ENCODE results near the gene ABRACL. TPM values are rescaled to one million over a fixed set of nuclear protein-coding genes. Genes with fewer than 3 reads are reported as not detected.

The ABRACL gene
- total RNA-seq, 1 donor from 2014 or later, result 66.0 TPM

DNA sequence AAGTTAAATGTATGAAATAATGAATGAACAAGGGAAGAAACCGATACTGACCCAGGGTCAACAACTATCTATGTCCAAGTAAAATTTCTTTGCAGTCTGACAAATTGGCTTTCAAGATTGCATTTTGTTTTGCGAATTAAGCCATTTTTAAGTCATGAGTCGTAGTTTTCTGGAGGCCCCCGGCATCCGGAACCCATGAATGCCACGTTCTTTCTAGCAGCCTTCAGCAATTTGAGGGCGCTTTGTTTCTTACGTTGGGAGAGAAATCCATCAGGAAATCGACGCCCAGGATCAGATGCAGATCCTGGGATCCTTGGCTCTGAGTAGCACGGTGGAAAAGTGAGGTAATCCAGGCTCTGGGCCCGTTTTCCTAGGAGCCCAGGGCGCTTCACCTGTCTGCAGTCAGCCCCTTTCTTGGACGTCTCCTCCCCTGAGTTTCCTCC, 309 bp upstream of the ABRACL start:
- Mint-ChIP-seq H3K36me3 (ENCODE audit: low read depth, unreplicated experiment) (no peaks in the 10 kb centered on the region), H3K27ac (ENCODE audit: unreplicated experiment) (peak overlapping the region; percentile 83), H3K9me3 (ENCODE audit: unreplicated experiment) (no peaks in the 10 kb centered on the region), H3K27me3 (ENCODE audit: low read depth, unreplicated experiment) (no peaks in the 10 kb centered on the region), H3K4me1 (ENCODE audit: low read depth, unreplicated experiment) (peaks cover 10% of the 10 kb centered on the region), H3K4me3 (ENCODE audit: unreplicated experiment) (peak overlapping the region; percentile 92)
- no peaks in the 10 kb centered on the region for H3K27me3 ChIP-seq (ENCODE audit: insufficient read depth, low read length)
- H3K4me1 ChIP-seq (ENCODE audit: insufficient read depth, low read length), result peaks cover 8% of the 10 kb centered on the region
- peak overlapping the region; percentile 75 for H3K27ac ChIP-seq (ENCODE audit: low read depth, low read length)
- FAIRE-seq, result no peak
- H4K20me1 ChIP-seq (ENCODE audit: insufficient read depth, low read length), result peaks cover 20% of the 10 kb centered on the region
- H3K4me2 ChIP-seq (ENCODE audit: low read length), result peak overlapping the region; percentile 92
- DNase-seq (ENCODE audit: low read depth), result no peak
- peaks cover 45% of the 10 kb centered on the region for H3K79me2 ChIP-seq (ENCODE audit: insufficient read depth, low read length)
- peak overlapping the region; percentile 81 for H3K4me3 ChIP-seq (ENCODE audit: insufficient read depth, low read depth, low read length)
- H2AFZ ChIP-seq (ENCODE audit: low read depth, low read length), result peak overlapping the region; percentile 89
- no peaks in the 10 kb centered on the region for H3K36me3 ChIP-seq (ENCODE audit: insufficient read depth, low read length)
- TF ChIP-seq, protein P1, sequence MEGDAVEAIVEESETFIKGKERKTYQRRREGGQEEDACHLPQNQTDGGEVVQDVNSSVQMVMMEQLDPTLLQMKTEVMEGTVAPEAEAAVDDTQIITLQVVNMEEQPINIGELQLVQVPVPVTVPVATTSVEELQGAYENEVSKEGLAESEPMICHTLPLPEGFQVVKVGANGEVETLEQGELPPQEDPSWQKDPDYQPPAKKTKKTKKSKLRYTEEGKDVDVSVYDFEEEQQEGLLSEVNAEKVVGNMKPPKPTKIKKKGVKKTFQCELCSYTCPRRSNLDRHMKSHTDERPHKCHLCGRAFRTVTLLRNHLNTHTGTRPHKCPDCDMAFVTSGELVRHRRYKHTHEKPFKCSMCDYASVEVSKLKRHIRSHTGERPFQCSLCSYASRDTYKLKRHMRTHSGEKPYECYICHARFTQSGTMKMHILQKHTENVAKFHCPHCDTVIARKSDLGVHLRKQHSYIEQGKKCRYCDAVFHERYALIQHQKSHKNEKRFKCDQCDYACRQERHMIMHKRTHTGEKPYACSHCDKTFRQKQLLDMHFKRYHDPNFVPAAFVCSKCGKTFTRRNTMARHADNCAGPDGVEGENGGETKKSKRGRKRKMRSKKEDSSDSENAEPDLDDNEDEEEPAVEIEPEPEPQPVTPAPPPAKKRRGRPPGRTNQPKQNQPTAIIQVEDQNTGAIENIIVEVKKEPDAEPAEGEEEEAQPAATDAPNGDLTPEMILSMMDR (IDR thresholded peaks at IDR 0.05; ENCODE audit: insufficient read depth, low read depth, low read length), result no peak
- TF ChIP-seq EZH2 (IDR thresholded peaks at IDR 0.05; ENCODE audit: insufficient read depth, low read length), result no peak
- H3K9ac ChIP-seq (ENCODE audit: low read length), result peak overlapping the region; percentile 94
- no peaks in the 10 kb centered on the region for H3K9me3 ChIP-seq (ENCODE audit: insufficient read depth, low read depth, low read length)

DNA sequence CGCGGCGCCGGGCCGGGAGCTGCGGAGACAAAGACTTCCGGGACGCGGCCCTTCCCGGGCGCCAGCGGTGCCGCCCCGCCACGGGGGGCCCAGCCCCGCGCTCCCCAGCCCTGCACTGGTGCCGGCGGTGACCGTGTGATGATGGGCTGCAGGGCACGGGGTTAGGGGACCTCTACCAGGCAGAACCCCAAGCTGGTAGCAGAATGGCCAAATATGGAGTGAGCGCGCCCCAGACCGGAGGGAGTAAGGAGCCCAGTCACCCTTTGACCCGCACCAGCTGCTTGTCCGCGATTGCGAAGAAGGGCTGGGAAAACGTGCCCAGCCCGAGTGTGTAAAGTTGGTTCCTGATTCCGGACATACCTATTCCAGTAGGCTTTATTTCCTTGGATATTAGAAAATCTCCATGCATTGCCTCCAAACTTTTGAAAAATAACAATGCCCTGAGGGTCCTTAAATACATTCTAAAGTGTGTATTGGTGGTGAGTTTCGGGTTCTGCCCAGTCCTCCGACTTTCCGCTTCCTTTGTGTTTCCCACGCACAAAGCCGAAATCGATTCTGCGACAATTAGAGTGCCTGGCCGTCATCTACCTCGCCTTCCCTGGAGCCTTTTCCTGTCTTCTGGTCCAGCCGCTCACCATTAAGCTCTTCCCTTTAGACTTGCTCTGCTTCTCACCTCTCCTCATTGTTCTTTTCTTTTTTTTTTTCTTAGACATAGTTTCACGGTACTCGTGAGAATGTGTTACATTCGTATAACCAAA, 1.1 kb downstream of the ABRACL start:
- no peaks in the 10 kb centered on the region for H3K36me3 ChIP-seq (ENCODE audit: insufficient read depth, low read length)
- Mint-ChIP-seq H3K36me3 (ENCODE audit: low read depth, unreplicated experiment) (no peaks in the 10 kb centered on the region), H3K4me3 (ENCODE audit: unreplicated experiment) (no peak overlapping the region), H3K9me3 (ENCODE audit: unreplicated experiment) (no peaks in the 10 kb centered on the region), H3K27me3 (ENCODE audit: low read depth, unreplicated experiment) (no peaks in the 10 kb centered on the region), H3K27ac (ENCODE audit: unreplicated experiment) (no peak overlapping the region), H3K4me1 (ENCODE audit: low read depth, unreplicated experiment) (peaks cover 10% of the 10 kb centered on the region)
- H2AFZ ChIP-seq (ENCODE audit: low read depth, low read length), result peak overlapping the region; percentile 89
- H3K9me3 ChIP-seq (ENCODE audit: insufficient read depth, low read depth, low read length), result no peaks in the 10 kb centered on the region
- TF ChIP-seq, protein P1 (IDR thresholded peaks at IDR 0.05; ENCODE audit: insufficient read depth, low read depth, low read length), result no peak
- no peak for TF ChIP-seq EZH2 (IDR thresholded peaks at IDR 0.05; ENCODE audit: insufficient read depth, low read length)
- no peaks in the 10 kb centered on the region for H3K27me3 ChIP-seq (ENCODE audit: insufficient read depth, low read length)
- peaks cover 52% of the 10 kb centered on the region for H3K79me2 ChIP-seq (ENCODE audit: insufficient read depth, low read length)
- peak overlapping the region; percentile 81 for H3K4me3 ChIP-seq (ENCODE audit: insufficient read depth, low read depth, low read length)
- peak overlapping the region; percentile 92 for H3K4me2 ChIP-seq (ENCODE audit: low read length)
- peaks cover 30% of the 10 kb centered on the region for H4K20me1 ChIP-seq (ENCODE audit: insufficient read depth, low read length)
- H3K4me1 ChIP-seq (ENCODE audit: insufficient read depth, low read length), result peaks cover 8% of the 10 kb centered on the region
- peak overlapping the region; percentile 75 for H3K27ac ChIP-seq (ENCODE audit: low read depth, low read length)
- DNase-seq (ENCODE audit: low read depth) (peak; percentile 25), FAIRE-seq (no peak)
- peak overlapping the region; percentile 94 for H3K9ac ChIP-seq (ENCODE audit: low read length)

Measured in astrocyte (in vitro differentiated cells and primary cell).